Gastrocnemius medialis (tissue), 4 donors: ENCODE measurements around the gene CFAP45.

Experiments used
- POLR2A ChIP-seq, 2 donors: fragments of 450-650 bp; IDR thresholded peaks; one replicate each; pipeline ENCODE4 v1.6.1; 2017; ENCODE audit warnings: antibody characterized with exemption in 2 of 2, mild to moderate bottlenecking in 2 of 2, moderate library complexity in 2 of 2
- TF ChIP-seq, protein P1 (sequence below), 5 experiments: fragments of 450-650 bp in 3 of 5; fragments of 200-600 bp in 2 of 5; sonication (generic) in 2 of 5; IDR thresholded peaks in 4 of 5; conservative IDR thresholded peaks in 1 of 5; 1 replicate in 4 of 5; 2 replicates in 1 of 5; pipeline ENCODE4 v1.5.1; 2016 to 2019; ENCODE audit warnings: antibody characterized with exemption in 5 of 5, mild to moderate bottlenecking in 3 of 5, moderate library complexity in 3 of 5

DNA sequence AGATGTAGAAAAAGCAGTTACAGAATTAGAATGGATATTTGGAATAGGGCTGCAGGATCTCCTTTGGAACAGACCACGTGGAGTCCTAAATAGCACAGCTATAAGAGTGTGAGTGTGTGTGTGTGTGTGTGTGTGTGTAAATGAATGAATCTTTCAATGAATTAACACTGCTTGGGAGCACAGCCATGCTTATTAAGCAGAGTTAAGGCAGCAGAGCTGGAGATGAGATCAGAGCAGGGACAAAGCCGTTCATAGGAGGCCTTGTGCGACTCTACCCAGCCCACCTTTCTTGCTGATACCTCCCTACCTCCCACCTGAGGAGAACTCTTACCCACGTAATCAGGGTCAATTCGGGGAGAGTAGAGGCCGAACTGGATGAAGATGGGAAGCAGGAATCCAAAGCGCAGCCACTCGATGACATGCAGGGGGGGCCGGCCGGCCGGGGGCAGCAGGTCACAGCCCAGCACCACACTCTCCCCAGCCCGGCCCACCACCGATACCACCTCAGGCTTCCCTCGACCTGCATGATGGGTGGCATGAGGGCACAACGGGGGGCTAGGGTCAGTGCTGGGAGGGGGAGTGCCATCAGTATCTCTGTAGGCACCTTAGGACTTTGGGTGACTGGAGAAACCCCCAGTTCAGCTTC lies 42.8 kb upstream of the CFAP45 start:
- TF ChIP-seq, protein P1, sequence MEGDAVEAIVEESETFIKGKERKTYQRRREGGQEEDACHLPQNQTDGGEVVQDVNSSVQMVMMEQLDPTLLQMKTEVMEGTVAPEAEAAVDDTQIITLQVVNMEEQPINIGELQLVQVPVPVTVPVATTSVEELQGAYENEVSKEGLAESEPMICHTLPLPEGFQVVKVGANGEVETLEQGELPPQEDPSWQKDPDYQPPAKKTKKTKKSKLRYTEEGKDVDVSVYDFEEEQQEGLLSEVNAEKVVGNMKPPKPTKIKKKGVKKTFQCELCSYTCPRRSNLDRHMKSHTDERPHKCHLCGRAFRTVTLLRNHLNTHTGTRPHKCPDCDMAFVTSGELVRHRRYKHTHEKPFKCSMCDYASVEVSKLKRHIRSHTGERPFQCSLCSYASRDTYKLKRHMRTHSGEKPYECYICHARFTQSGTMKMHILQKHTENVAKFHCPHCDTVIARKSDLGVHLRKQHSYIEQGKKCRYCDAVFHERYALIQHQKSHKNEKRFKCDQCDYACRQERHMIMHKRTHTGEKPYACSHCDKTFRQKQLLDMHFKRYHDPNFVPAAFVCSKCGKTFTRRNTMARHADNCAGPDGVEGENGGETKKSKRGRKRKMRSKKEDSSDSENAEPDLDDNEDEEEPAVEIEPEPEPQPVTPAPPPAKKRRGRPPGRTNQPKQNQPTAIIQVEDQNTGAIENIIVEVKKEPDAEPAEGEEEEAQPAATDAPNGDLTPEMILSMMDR (IDR thresholded peaks at IDR 0.05 in 4 of 5, conservative IDR thresholded peaks at IDR 0.05 in 1 of 5), result no peak
- no peak for TF ChIP-seq POLR2A (IDR thresholded peaks at IDR 0.05)
